Neural cell (in vitro differentiated cells): ENCODE data around the gene UGT1A3. TPM values are rescaled to one million over a fixed set of nuclear protein-coding genes. Genes with fewer than 3 reads are reported as not detected.

Experiments used
- H2AFZ ChIP-seq: fragments of 200-600, 300-800 bp; sonication (generic), shearing (Covaris generic); 2 replicates; pipeline ENCODE4 v1.6.0; 2014; ENCODE audit warnings: low read depth, mild to moderate bottlenecking, antibody characterized with exemption, low read length, moderate library complexity
- H3F3A ChIP-seq: fragments of 200-600 bp; shearing (Covaris generic); 2 replicates; pipeline ENCODE4 v1.6.1; 2016; ENCODE audit warnings: mild to moderate bottlenecking, moderate library complexity, mixed read lengths, antibody characterized with exemption, low read length; ENCODE audit not compliant: insufficient read depth, poor library complexity, severe bottlenecking
- H3K27ac ChIP-seq: fragments of 200-600, 300-800 bp; sonication (generic), shearing (Covaris generic); 2 replicates; pipeline ENCODE4 v1.5.1; 2014; ENCODE audit warnings: mild to moderate bottlenecking, low read length, moderate library complexity
- H3K27me3 ChIP-seq: fragments of 300-800, 200-600 bp; sonication (generic), shearing (Covaris generic); 2 replicates; pipeline ENCODE4 v1.6.0; 2014; ENCODE audit warnings: mild to moderate bottlenecking, low read depth, low read length, moderate library complexity; ENCODE audit not compliant: insufficient read depth
- H3K36me3 ChIP-seq: fragments of 300-800, 200-600 bp; sonication (generic), shearing (Covaris generic); 2 replicates; pipeline ENCODE4 v1.5.1; 2014; ENCODE audit warnings: mild to moderate bottlenecking, antibody characterized with exemption, low read length, moderate library complexity; ENCODE audit not compliant: insufficient read depth
- H3K4me2 ChIP-seq: fragments of 300-800, 200-600 bp; sonication (generic), shearing (Covaris generic); 2 replicates; pipeline ENCODE4 v1.6.0; 2014; ENCODE audit warnings: mild to moderate bottlenecking, low read length
- H3K4me3 ChIP-seq: fragments of 300-800, 200-600 bp; sonication (generic), shearing (Covaris generic); 2 replicates; pipeline ENCODE4 v1.5.1; 2014; ENCODE audit warnings: mild to moderate bottlenecking, low read length, moderate library complexity
- H3K79me2 ChIP-seq: fragments of 200-600 bp; shearing (Covaris generic); replicated peaks from 2 replicates; pipeline ENCODE4 v1.6.0; 2014; ENCODE audit warnings: mild to moderate bottlenecking, low read length, moderate library complexity; ENCODE audit not compliant: insufficient read depth
- H3K9ac ChIP-seq: fragments of 300-800, 200-600 bp; sonication (generic), shearing (Covaris generic); 2 replicates; pipeline ENCODE4 v1.6.1; 2016; ENCODE audit warnings: mild to moderate bottlenecking, low read length, mixed read lengths
- H3K9me2 ChIP-seq: fragments of 200-600 bp; shearing (Covaris generic); 2 replicates; pipeline ENCODE4 v1.6.1; 2016; ENCODE audit warnings: mild to moderate bottlenecking, low read length, mixed read lengths; ENCODE audit not compliant: insufficient read depth
- H3K9me3 ChIP-seq: fragments of 200-600, 300-800 bp; sonication (generic), shearing (Covaris generic); 2 replicates; pipeline ENCODE4 v1.6.1; 2016; ENCODE audit warnings: mild to moderate bottlenecking, mixed run types, low read length, moderate library complexity, mixed read lengths
- H4K20me1 ChIP-seq: fragments of 200-600 bp; shearing (Covaris generic); 2 replicates; pipeline ENCODE4 v1.6.1; 2016; ENCODE audit warnings: mild to moderate bottlenecking, mixed run types; ENCODE audit not compliant: insufficient read depth
- EP300 ChIP-seq: fragments of 450-650 bp; conservative IDR thresholded peaks from 2 replicates; pipeline ENCODE4 v1.6.1; 2014; ENCODE audit warnings: antibody characterized with exemption, mild to moderate bottlenecking, moderate library complexity; ENCODE audit not compliant: poor library complexity, severe bottlenecking
- EZH2 ChIP-seq: fragments of 200-600, 300-800 bp; shearing (Covaris generic), sonication (generic); IDR thresholded peaks from 2 replicates; pipeline ENCODE4 v1.6.1; 2014; ENCODE audit warnings: antibody characterized with exemption, low read length, borderline replicate concordance, mild to moderate bottlenecking; ENCODE audit not compliant: insufficient read depth, poor library complexity, severe bottlenecking
- MXI1 ChIP-seq: fragments of 450-650 bp; conservative IDR thresholded peaks from 2 replicates; pipeline ENCODE4 v1.6.1; 2014; ENCODE audit warnings: antibody characterized with exemption, mild to moderate bottlenecking; ENCODE audit not compliant: poor library complexity, severe bottlenecking
- POLR2AphosphoS5 ChIP-seq: IDR thresholded peaks from 2 replicates; pipeline ENCODE4 v1.6.1; 2012
- RAD21 ChIP-seq: fragments of 450-650 bp; conservative IDR thresholded peaks from 2 replicates; pipeline ENCODE4 v1.6.1; 2014; ENCODE audit warnings: antibody characterized with exemption, mild to moderate bottlenecking, moderate library complexity
- SMC3 ChIP-seq: fragments of 450-650 bp; conservative IDR thresholded peaks from 2 replicates; pipeline ENCODE4 v1.6.1; 2014; ENCODE audit warnings: antibody characterized with exemption, mild to moderate bottlenecking, moderate library complexity; ENCODE audit not compliant: poor library complexity
- TAF1 ChIP-seq: IDR thresholded peaks from 2 replicates; pipeline ENCODE4 v1.6.1; 2012; ENCODE audit warnings: low read depth
- polyA plus RNA-seq: library from polyadenylated mRNA; depleted of rRNA; stranded (reverse); fragments of >200 nt; gene quantifications from 2 replicates; pipeline ENCODE4 v1.2.3, GENCODE V29; 2014
- TF ChIP-seq, protein P1 (sequence below): fragments of 450-650 bp; IDR thresholded peaks from 2 replicates; pipeline ENCODE4 v1.5.1; 2014; ENCODE audit warnings: antibody characterized with exemption, mild to moderate bottlenecking, moderate library complexity; ENCODE audit not compliant: poor library complexity, severe bottlenecking
- TF ChIP-seq, protein P2 (sequence below): IDR thresholded peaks from 2 replicates; pipeline ENCODE4 v1.6.1; 2012; ENCODE audit warnings: borderline replicate concordance

UGT1A3 gene
- polyA plus RNA-seq, 1 donor from 2014 or later = not detected

DNA sequence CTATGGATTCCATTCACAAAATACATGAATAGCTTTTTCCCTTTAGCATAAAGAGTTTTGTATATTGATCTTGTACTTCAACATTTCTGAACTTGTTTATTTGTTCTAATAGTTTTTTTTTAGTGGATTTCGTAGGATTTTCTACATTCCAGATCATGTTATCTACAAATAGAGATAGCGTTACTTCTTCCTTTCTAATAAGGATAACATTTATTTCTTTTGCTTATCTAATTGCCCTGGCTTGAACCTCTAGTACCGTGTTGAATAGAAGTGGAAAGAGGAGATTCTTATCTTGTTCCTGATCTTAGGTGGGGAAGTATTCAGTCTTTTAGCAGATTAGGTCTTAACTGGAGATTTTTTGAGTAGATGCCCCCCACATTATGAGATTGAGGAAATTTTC lies 26.6 kb upstream of the UGT1A3 start:
- no peak overlapping the region for H3K4me3 ChIP-seq
- no peaks in the 10 kb centered on the region for H3K79me2 ChIP-seq
- no peaks in the 10 kb centered on the region for H3F3A ChIP-seq
- no peak overlapping the region for H3K4me2 ChIP-seq
- H3K9ac ChIP-seq = no peak overlapping the region
- no peak overlapping the region for H3K27ac ChIP-seq
- no peak overlapping the region for H2AFZ ChIP-seq
- no peaks in the 10 kb centered on the region for H3K9me2 ChIP-seq
- H3K9me3 ChIP-seq = no peaks in the 10 kb centered on the region
- H3K36me3 ChIP-seq = no peaks in the 10 kb centered on the region
- H4K20me1 ChIP-seq = no peaks in the 10 kb centered on the region
- H3K27me3 ChIP-seq = no peaks in the 10 kb centered on the region
- TF ChIP-seq MXI1 (no peak), RAD21 (no peak), POLR2AphosphoS5 (no peak), EP300 (no peak), TAF1 (no peak), EZH2 (no peak), SMC3 (no peak)
- TF ChIP-seq, protein P1, sequence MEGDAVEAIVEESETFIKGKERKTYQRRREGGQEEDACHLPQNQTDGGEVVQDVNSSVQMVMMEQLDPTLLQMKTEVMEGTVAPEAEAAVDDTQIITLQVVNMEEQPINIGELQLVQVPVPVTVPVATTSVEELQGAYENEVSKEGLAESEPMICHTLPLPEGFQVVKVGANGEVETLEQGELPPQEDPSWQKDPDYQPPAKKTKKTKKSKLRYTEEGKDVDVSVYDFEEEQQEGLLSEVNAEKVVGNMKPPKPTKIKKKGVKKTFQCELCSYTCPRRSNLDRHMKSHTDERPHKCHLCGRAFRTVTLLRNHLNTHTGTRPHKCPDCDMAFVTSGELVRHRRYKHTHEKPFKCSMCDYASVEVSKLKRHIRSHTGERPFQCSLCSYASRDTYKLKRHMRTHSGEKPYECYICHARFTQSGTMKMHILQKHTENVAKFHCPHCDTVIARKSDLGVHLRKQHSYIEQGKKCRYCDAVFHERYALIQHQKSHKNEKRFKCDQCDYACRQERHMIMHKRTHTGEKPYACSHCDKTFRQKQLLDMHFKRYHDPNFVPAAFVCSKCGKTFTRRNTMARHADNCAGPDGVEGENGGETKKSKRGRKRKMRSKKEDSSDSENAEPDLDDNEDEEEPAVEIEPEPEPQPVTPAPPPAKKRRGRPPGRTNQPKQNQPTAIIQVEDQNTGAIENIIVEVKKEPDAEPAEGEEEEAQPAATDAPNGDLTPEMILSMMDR = no peak
- TF ChIP-seq, protein P2, sequence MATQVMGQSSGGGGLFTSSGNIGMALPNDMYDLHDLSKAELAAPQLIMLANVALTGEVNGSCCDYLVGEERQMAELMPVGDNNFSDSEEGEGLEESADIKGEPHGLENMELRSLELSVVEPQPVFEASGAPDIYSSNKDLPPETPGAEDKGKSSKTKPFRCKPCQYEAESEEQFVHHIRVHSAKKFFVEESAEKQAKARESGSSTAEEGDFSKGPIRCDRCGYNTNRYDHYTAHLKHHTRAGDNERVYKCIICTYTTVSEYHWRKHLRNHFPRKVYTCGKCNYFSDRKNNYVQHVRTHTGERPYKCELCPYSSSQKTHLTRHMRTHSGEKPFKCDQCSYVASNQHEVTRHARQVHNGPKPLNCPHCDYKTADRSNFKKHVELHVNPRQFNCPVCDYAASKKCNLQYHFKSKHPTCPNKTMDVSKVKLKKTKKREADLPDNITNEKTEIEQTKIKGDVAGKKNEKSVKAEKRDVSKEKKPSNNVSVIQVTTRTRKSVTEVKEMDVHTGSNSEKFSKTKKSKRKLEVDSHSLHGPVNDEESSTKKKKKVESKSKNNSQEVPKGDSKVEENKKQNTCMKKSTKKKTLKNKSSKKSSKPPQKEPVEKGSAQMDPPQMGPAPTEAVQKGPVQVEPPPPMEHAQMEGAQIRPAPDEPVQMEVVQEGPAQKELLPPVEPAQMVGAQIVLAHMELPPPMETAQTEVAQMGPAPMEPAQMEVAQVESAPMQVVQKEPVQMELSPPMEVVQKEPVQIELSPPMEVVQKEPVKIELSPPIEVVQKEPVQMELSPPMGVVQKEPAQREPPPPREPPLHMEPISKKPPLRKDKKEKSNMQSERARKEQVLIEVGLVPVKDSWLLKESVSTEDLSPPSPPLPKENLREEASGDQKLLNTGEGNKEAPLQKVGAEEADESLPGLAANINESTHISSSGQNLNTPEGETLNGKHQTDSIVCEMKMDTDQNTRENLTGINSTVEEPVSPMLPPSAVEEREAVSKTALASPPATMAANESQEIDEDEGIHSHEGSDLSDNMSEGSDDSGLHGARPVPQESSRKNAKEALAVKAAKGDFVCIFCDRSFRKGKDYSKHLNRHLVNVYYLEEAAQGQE = no peak

DNA sequence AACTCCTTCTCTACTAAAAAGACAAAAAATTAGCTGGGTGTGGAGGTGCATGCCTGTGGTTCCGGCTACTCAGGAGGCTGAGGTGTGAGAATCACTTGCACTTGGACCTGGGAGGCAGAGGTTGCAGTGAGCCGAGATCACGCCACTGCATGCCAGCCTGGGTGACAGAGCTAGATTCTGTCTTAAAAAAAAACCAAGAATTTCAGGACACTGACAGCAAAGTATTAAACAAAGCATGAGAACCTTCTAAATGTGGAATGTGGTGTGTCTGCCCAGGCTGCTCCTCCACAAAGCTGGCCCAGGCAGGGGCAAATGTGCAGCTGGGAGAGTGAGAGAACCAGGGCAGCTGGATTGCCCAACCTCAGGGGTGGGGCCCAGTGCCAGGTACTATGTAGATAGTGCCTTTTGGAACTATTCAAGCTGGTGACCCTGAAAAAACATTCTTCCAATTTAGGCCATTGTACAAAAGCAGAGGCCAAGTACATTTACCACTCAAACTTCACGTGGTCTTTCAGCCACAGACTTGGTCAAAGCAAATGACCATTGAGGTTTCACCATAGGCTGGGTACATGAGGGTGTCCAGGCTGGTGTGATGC lies 22.8 kb upstream of the UGT1A3 start:
- H3K27ac ChIP-seq = no peak overlapping the region
- no peaks in the 10 kb centered on the region for H3K36me3 ChIP-seq
- no peaks in the 10 kb centered on the region for H3K9me3 ChIP-seq
- no peaks in the 10 kb centered on the region for H3K79me2 ChIP-seq
- H3F3A ChIP-seq = no peaks in the 10 kb centered on the region
- no peak overlapping the region for H3K9ac ChIP-seq
- H3K9me2 ChIP-seq = no peaks in the 10 kb centered on the region
- no peak for TF ChIP-seq RAD21
- no peak for TF ChIP-seq SMC3
- no peak for TF ChIP-seq EZH2
- TF ChIP-seq, protein P1 = no peak
- TF ChIP-seq, protein P2 = no peak
- no peak for TF ChIP-seq TAF1
- TF ChIP-seq EP300 = no peak
- TF ChIP-seq MXI1 = no peak
- no peak for TF ChIP-seq POLR2AphosphoS5
- H3K27me3 ChIP-seq = no peaks in the 10 kb centered on the region
- no peak overlapping the region for H2AFZ ChIP-seq
- H3K4me2 ChIP-seq = no peak overlapping the region
- H3K4me3 ChIP-seq = no peak overlapping the region
- no peaks in the 10 kb centered on the region for H4K20me1 ChIP-seq
